PFSK-1 (cell line): ENCODE measurements around the gene XRCC3.

ENCODE experiments used
- FOXP2 ChIP-seq: optimal IDR thresholded peaks from 2 replicates; pipeline ENCODE3; 2011; ENCODE audit warnings: borderline replicate concordance, control low read depth, inconsistent platforms; ENCODE audit not compliant: insufficient read depth; ENCODE audit errors: extremely low read length, extremely low read depth
- POLR2AphosphoS5 ChIP-seq: IDR thresholded peaks from 2 replicates; pipeline ENCODE4 v1.6.1; 2012; ENCODE audit warnings: low read depth, mild to moderate bottlenecking, control low read depth, low read length, moderate library complexity
- REST ChIP-seq, 2 experiments: IDR thresholded peaks; 2 replicates each; pipeline versions ENCODE4 v1.6.1 to v1.8.0; 2011 to 2012; ENCODE audit warnings: low read depth in 2 of 2, low read length in 2 of 2, control low read depth in 1 of 2, inconsistent platforms in 1 of 2, mild to moderate bottlenecking in 1 of 2, moderate library complexity in 1 of 2; ENCODE audit not compliant: insufficient read depth in 1 of 2
- SIN3A ChIP-seq: IDR thresholded peaks from 2 replicates; pipeline ENCODE4 v1.6.1; 2012; ENCODE audit warnings: mild to moderate bottlenecking, low read length, moderate library complexity, borderline replicate concordance; ENCODE audit not compliant: insufficient read depth
- TAF1 ChIP-seq: IDR thresholded peaks from 2 replicates; pipeline ENCODE4 v1.6.1; 2012; ENCODE audit warnings: low read length, control low read depth, borderline replicate concordance; ENCODE audit not compliant: insufficient read depth

GRCh38 chr14:103685276-103686211 lies 29.7 kb downstream of the XRCC3 start:
- TF ChIP-seq TAF1 = no peak
- TF ChIP-seq POLR2AphosphoS5 = no peak
- no peak for TF ChIP-seq FOXP2
- TF ChIP-seq SIN3A = no peak
- no peak for TF ChIP-seq REST (IDR thresholded peaks at IDR 0.05; ENCODE audit: insufficient read depth in 1 of 2, low read depth in 2 of 2, low read length in 2 of 2)
